OCI-LY3 (cell line): ENCODE measurements around the gene FBXL4.

ENCODE experiments used
- CTCF ChIP-seq: fragments of 200-600, 300-600 bp; sonication (generic); IDR thresholded peaks from 2 replicates; pipeline ENCODE4 v1.5.1; 2014; ENCODE audit warnings: antibody characterized with exemption, low read length, low read depth
- EZH2phosphoT487 ChIP-seq: fragments of 200-600 bp; shearing (Covaris generic); IDR thresholded peaks from 2 replicates; pipeline ENCODE4 v1.6.1; 2018; ENCODE audit warnings: antibody characterized with exemption, mixed run types, low read depth

- no peak for TF ChIP-seq CTCF
- TF ChIP-seq EZH2phosphoT487, result no peak
Observed at GRCh38 chr6:98848539-98849242, 99.1 kb downstream of the FBXL4 start.
